Progenitor cell of endocrine pancreas (in vitro differentiated cells): ENCODE results near the gene CNTNAP2. TPM values are rescaled to one million over a fixed set of nuclear protein-coding genes. Genes with fewer than 3 reads are reported as not detected.

ENCODE experiments used
- DNase-seq: peaks from one replicate; pipeline ENCODE4 v3.0.0; 2021; ENCODE audit warnings: low spot score; ENCODE audit not compliant: unreplicated experiment
- H3K27ac Mint-ChIP-seq: 2 replicates; pipeline ENCODE4 v1.8.0; 2021; ENCODE audit warnings: mild to moderate bottlenecking, moderate library complexity, mixed read lengths
- H3K27me3 Mint-ChIP-seq: 2 replicates; pipeline ENCODE4 v1.8.0; 2021; ENCODE audit warnings: mixed read lengths
- H3K36me3 Mint-ChIP-seq: 2 replicates; pipeline ENCODE4 v1.8.0; 2022; ENCODE audit warnings: mixed read lengths; ENCODE audit not compliant: insufficient read depth
- H3K4me1 Mint-ChIP-seq: 2 replicates; pipeline ENCODE4 v1.8.0; 2021; ENCODE audit warnings: low read depth, mixed read lengths
- H3K4me3 Mint-ChIP-seq: 2 replicates; pipeline ENCODE4 v1.8.0; 2021; ENCODE audit warnings: low read depth, mild to moderate bottlenecking, moderate library complexity, mixed read lengths
- H3K9me3 Mint-ChIP-seq: 2 replicates; pipeline ENCODE4 v1.8.0; 2021; ENCODE audit warnings: low read depth, mixed read lengths
- CTCF ChIP-seq: fragments of 200-600 bp; sonication (generic); IDR thresholded peaks from one replicate; pipeline ENCODE4 v1.5.0; 2021; ENCODE audit warnings: antibody characterized with exemption, mild to moderate bottlenecking; ENCODE audit not compliant: unreplicated experiment
- total RNA-seq: library from RNA; stranded (reverse); gene quantifications from 2 replicates; pipeline ENCODE4 v1.2.1, GENCODE V29; 2021

The CNTNAP2 gene
- total RNA-seq, 1 donor from 2014 or later = 6.5 TPM

GRCh38 chr7:148017126-148017525 is 1900.5 kb downstream of the CNTNAP2 start:
- no peak overlapping the region for H3K4me3 Mint-ChIP-seq
- TF ChIP-seq CTCF = no peak
- peaks cover 6% of the 10 kb centered on the region for H3K27me3 Mint-ChIP-seq
- H3K9me3 Mint-ChIP-seq = no peaks in the 10 kb centered on the region
- no peaks in the 10 kb centered on the region for H3K36me3 Mint-ChIP-seq
- H3K27ac Mint-ChIP-seq = no peak overlapping the region
- no peak for DNase-seq
- no peaks in the 10 kb centered on the region for H3K4me1 Mint-ChIP-seq

- no peaks in the 10 kb centered on the region for H3K4me1 Mint-ChIP-seq
- H3K4me3 Mint-ChIP-seq = no peak overlapping the region
- no peak overlapping the region for H3K27ac Mint-ChIP-seq
- TF ChIP-seq CTCF = no peak
- H3K36me3 Mint-ChIP-seq = no peaks in the 10 kb centered on the region
- DNase-seq = no peak
- peaks cover 6% of the 10 kb centered on the region for H3K27me3 Mint-ChIP-seq
- H3K9me3 Mint-ChIP-seq = peaks cover 5% of the 10 kb centered on the region
Measured at GRCh38 chr7:148020679-148021078, 1904.1 kb downstream of the CNTNAP2 start.

DNA sequence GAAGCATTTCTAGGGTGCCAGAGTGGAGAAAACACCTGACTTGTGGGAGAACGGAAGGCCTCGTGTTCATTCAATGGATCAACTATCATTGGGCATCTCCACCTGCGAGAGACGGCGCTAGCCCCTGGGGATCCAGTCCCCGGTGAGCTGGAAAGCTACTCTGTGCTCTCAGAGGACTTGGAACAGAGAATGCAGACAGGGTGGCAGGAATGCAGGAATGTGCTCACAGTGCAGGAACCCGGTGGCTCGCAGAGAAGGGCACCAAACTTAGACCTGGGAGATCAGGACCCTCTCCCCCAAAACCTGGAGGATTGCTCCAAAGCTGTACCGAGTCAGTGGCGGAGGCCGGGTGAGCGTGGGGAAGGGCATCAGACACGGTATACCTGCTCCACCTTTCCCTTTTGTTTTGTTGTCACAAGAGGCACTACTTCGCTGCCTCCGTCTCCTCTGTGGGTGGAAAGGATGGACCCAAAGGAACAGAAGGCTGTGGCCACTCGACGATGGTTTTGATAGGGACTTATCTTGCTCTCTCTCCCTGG is 1905.0 kb downstream of the CNTNAP2 start:
- peaks cover 5% of the 10 kb centered on the region for H3K9me3 Mint-ChIP-seq
- TF ChIP-seq CTCF = no peak
- peaks cover 6% of the 10 kb centered on the region for H3K27me3 Mint-ChIP-seq
- no peak overlapping the region for H3K4me3 Mint-ChIP-seq
- H3K4me1 Mint-ChIP-seq = no peaks in the 10 kb centered on the region
- DNase-seq = no peak
- no peaks in the 10 kb centered on the region for H3K36me3 Mint-ChIP-seq
- peak overlapping the region; percentile 47 for H3K27ac Mint-ChIP-seq

- no peak for DNase-seq
- no peaks in the 10 kb centered on the region for H3K4me1 Mint-ChIP-seq
- H3K36me3 Mint-ChIP-seq = no peaks in the 10 kb centered on the region
- peaks cover 5% of the 10 kb centered on the region for H3K9me3 Mint-ChIP-seq
- H3K27me3 Mint-ChIP-seq = peaks cover 6% of the 10 kb centered on the region
- no peak overlapping the region for H3K27ac Mint-ChIP-seq
- no peak overlapping the region for H3K4me3 Mint-ChIP-seq
- no peak for TF ChIP-seq CTCF
Measured at GRCh38 chr7:148022832-148023231, 1906.2 kb downstream of the CNTNAP2 start.

DNA sequence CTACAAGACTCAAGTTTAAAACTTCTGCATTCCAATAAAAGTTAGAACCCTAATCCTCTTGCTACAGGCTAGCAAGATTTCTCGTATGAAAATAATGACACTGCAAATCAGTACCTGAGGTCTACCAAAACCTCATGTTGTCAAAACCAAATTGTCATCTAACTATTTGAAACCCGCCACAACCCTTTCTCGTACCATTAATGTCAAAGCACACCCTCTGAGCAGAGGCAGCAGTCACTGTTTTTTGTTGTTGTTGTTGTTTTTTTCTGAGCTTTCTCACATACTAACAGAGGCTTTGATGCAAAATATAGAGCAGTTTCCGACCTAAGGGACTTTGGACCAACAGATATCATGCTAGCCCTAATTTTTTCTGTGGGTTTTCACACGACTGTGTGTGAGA is 1910.1 kb downstream of the CNTNAP2 start:
- Mint-ChIP-seq H3K27me3 (no peaks in the 10 kb centered on the region), H3K36me3 (no peaks in the 10 kb centered on the region), H3K4me1 (peaks cover under 1% of the 10 kb centered on the region), H3K4me3 (no peak overlapping the region), H3K27ac (no peak overlapping the region), H3K9me3 (peaks cover 5% of the 10 kb centered on the region)
- no peak for DNase-seq
- no peak for TF ChIP-seq CTCF
